H1 (cell line): ENCODE measurements around the gene PIGS. TPM values are rescaled to one million over a fixed set of nuclear protein-coding genes. Genes with fewer than 3 reads are reported as not detected.

ENCODE experiments used
- GABPA ChIP-seq: IDR thresholded peaks from 2 replicates; pipeline ENCODE4 v1.6.1; 2011; ENCODE audit warnings: mild to moderate bottlenecking, low read length, moderate library complexity, borderline replicate concordance; ENCODE audit not compliant: insufficient read depth
- KDM4A ChIP-seq: IDR thresholded peaks from one replicate; pipeline ENCODE4 v1.7.1; 2012; ENCODE audit warnings: low read depth, mild to moderate bottlenecking, moderate library complexity, low read length, inconsistent platforms; ENCODE audit not compliant: severe bottlenecking
- NRF1 ChIP-seq: IDR thresholded peaks from 2 replicates; pipeline ENCODE4 v1.6.1; 2011; ENCODE audit warnings: mild to moderate bottlenecking, low read depth, low read length, improper control_type of control experiment
- polyA plus RNA-seq, 7 experiments: library from polyadenylated mRNA; depleted of rRNA in 3 of 7; stranded (reverse) in 5 of 7; unstranded in 2 of 7; fragments of >200 nt in 5 of 7; fragments of 200-250 nt in 2 of 7; gene quantifications; 1 replicate in 5 of 7; 2 replicates in 1 of 7; 4 replicates in 1 of 7; pipeline versions ENCODE4 v1.2.1 to v1.2.3, GENCODE V29; 2011 to 2013; ENCODE audit warnings: missing spikeins in 2 of 7, mixed read lengths in 2 of 7
- total RNA-seq: library from RNA; stranded (reverse); fragmentation: NEBNext Ultra II Directional; extraction: Animal tissue kit (Norgen Biotek cat#: 25700); gene quantifications from 2 replicates; pipeline ENCODE4 v1.2.1, GENCODE V29; 2021
- TF ChIP-seq, protein P1 (sequence below): IDR thresholded peaks from 2 replicates; pipeline ENCODE4 v1.6.1; 2012; ENCODE audit warnings: low read length, inconsistent platforms

PIGS gene
- total and polyA plus RNA-seq, 2 of the 8 experiments (the other 6 are each of a cell fraction or from before 2014, with no cell fraction given): 44.3 to 50.6 TPM

- TF ChIP-seq GABPA: no peak
- no peak for TF ChIP-seq KDM4A
- TF ChIP-seq NRF1: no peak
- TF ChIP-seq, protein P1, sequence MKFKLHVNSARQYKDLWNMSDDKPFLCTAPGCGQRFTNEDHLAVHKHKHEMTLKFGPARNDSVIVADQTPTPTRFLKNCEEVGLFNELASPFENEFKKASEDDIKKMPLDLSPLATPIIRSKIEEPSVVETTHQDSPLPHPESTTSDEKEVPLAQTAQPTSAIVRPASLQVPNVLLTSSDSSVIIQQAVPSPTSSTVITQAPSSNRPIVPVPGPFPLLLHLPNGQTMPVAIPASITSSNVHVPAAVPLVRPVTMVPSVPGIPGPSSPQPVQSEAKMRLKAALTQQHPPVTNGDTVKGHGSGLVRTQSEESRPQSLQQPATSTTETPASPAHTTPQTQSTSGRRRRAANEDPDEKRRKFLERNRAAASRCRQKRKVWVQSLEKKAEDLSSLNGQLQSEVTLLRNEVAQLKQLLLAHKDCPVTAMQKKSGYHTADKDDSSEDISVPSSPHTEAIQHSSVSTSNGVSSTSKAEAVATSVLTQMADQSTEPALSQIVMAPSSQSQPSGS: no peak
Observed at GRCh38 chr17:28519236-28519635, 52.1 kb downstream of the PIGS start (continued).
